ENCODE data around the gene ZNF784.
"Not testable (repeated sequence)": the region's sequence is repeated elsewhere in the genome, so short reads cannot be mapped to it uniquely, and the experiment has no call there.

ZNF784 gene

GRCh38 chr19:55580628-55581144, 43.7 kb downstream of the ZNF784 start, which contains the start of gene ZNF579:
Gene ZNF579, minus strand, starts transcription at chr19:55580848. Its CDS starts 1,209 bp downstream, at chr19:55579639.
- TF ChIP-seq, protein P1, sequence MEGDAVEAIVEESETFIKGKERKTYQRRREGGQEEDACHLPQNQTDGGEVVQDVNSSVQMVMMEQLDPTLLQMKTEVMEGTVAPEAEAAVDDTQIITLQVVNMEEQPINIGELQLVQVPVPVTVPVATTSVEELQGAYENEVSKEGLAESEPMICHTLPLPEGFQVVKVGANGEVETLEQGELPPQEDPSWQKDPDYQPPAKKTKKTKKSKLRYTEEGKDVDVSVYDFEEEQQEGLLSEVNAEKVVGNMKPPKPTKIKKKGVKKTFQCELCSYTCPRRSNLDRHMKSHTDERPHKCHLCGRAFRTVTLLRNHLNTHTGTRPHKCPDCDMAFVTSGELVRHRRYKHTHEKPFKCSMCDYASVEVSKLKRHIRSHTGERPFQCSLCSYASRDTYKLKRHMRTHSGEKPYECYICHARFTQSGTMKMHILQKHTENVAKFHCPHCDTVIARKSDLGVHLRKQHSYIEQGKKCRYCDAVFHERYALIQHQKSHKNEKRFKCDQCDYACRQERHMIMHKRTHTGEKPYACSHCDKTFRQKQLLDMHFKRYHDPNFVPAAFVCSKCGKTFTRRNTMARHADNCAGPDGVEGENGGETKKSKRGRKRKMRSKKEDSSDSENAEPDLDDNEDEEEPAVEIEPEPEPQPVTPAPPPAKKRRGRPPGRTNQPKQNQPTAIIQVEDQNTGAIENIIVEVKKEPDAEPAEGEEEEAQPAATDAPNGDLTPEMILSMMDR (IDR thresholded peaks at IDR 0.05; ENCODE audit: insufficient read depth, low read length, poor library complexity, severe bottlenecking): no peak
- H3K4me3 ChIP-seq (replicated peaks; ENCODE audit: low read depth, low read length): peak within 1 kb of the TSS; percentile 85
- peak; percentile 83 for DNase-seq (ENCODE audit: extremely low read depth, insufficient read length)

GRCh38 chr19:55579766-55580621, 44.4 kb downstream of the ZNF784 start:
- H3K27me3 ChIP-seq (replicated peaks; ENCODE audit: control insufficient read depth, insufficient read depth, low read length): no peaks in the 10 kb centered on the region; the same call in 1 of the 2 replicates
- DNase-seq (ENCODE audit: extremely low read depth, insufficient read length): no peak
- H3K4me3 ChIP-seq (replicated peaks; ENCODE audit: low read depth, low read length): peak overlapping the region; percentile 85
- TF ChIP-seq, protein P1 (IDR thresholded peaks at IDR 0.05; ENCODE audit: insufficient read depth, low read length, poor library complexity, severe bottlenecking): no peak
- peaks cover 2% of the 10 kb centered on the region for H3K36me3 ChIP-seq (ENCODE audit: control insufficient read depth, insufficient read depth, low read length)

More at GRCh38 chr19:55580628-55581144, 43.7 kb downstream of the ZNF784 start, which contains the start of gene ZNF579:
- H3K27me3 ChIP-seq (replicated peaks; ENCODE audit: control insufficient read depth, insufficient read depth, low read length): no peaks in the 10 kb centered on the region; the same call in 1 of the 2 replicates
- peaks cover 2% of the 10 kb centered on the region for H3K36me3 ChIP-seq (ENCODE audit: control insufficient read depth, insufficient read depth, low read length)

DNA sequence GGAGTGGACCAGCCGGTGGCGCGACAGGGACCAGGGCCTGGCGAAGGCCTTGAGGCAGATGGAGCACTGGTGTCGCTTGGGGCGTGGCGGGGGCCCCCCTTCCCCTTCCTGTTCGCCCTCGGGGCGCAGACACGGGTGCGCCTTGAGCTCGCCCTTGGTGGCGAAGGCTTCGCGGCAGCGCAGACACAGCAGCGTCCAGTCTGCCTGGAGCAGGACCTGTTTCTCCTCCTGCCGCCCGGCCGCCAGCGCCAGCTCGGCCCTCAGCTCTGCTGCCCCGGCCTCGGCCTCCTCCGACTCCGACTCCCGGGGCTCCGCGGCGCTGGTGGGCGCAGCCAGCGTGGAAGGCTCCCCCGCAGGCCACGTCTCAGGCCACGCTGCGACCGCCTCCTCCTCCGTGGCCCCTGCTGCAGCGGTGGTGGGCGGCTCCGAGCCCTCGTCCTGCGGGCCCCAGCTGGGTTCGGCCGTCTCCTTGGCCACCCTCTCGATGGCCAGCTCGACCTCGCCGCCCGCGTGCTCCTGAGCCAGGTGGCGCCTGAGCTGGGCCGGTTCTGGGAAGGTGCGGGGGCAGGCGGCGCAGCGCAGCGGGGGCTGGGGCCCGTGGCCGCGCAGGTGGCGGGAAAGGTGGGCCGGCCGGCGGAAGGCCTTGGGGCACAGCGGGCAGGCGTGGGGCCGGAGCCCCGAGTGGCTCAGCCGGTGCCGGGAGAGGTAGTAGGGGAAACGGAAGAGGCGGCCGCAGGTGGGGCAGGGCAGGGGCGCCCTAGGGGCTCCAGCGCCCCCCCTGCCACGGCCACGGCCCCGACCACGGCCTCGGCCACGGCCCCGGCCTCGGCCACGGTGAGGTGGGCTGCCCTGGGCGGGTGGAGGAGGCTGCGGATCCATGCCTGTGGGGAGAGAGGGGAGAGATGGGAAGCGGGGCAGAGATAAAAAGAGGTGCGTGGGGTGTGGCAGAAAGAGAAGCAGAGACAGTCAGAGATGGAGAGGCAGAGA, 45.3 kb downstream of the ZNF784 start:
- Histone ChIP-seq H3K4me3 (replicated peaks; ENCODE audit: low read depth, low read length) (no peak overlapping the region; the same call in 1 of the 2 replicates), H3K36me3 (ENCODE audit: control insufficient read depth, insufficient read depth, low read length) (peaks cover 2% of the 10 kb centered on the region), H3K27me3 (replicated peaks; ENCODE audit: control insufficient read depth, insufficient read depth, low read length) (no peaks in the 10 kb centered on the region)
- DNase-seq (ENCODE audit: extremely low read depth, insufficient read length): no peak
- TF ChIP-seq, protein P1 (IDR thresholded peaks at IDR 0.05; ENCODE audit: insufficient read depth, low read length, poor library complexity, severe bottlenecking): no peak

- TF ChIP-seq, protein P1 (IDR thresholded peaks at IDR 0.05; ENCODE audit: insufficient read depth, low read length, poor library complexity, severe bottlenecking): no peak
- Histone ChIP-seq H3K4me3 (replicated peaks; ENCODE audit: low read depth, low read length) (no peak overlapping the region), H3K27me3 (replicated peaks; ENCODE audit: control insufficient read depth, insufficient read depth, low read length) (no peaks in the 10 kb centered on the region), H3K36me3 (ENCODE audit: control insufficient read depth, insufficient read depth, low read length) (peaks cover 2% of the 10 kb centered on the region)
- no peak for DNase-seq (ENCODE audit: extremely low read depth, insufficient read length)
Observed at GRCh38 chr19:55578031-55578760, 46.2 kb downstream of the ZNF784 start.

DNA sequence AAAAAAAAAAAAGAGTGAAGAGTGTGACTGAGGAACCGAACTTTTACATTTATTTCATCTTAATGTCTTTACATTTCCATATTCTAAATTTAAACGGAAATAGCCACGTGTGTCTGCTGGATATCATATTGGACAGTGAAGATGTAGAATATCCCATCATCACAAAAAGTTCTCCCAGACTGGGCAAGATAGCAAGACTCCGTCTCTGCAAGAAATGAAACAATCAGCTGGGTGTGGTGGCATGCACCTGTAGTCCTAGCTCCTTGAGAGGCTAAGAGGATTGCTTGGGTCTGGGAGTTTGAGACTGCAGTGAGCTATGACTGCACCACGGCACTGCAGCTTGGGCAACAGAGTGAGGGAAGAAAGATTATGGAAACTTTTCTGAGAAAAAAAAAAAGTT, 47.6 kb downstream of the ZNF784 start:
- TF ChIP-seq, protein P1 (IDR thresholded peaks at IDR 0.05; ENCODE audit: insufficient read depth, low read length, poor library complexity, severe bottlenecking): no peak
- H3K36me3 ChIP-seq (ENCODE audit: control insufficient read depth, insufficient read depth, low read length): peaks cover 2% of the 10 kb centered on the region
- DNase-seq (ENCODE audit: extremely low read depth, insufficient read length): no peak

GRCh38 chr19:55573929-55574328, 50.4 kb downstream of the ZNF784 start:
- not testable (repeated sequence) for DNase-seq (ENCODE audit: extremely low read depth, insufficient read length); H3K36me3 ChIP-seq (ENCODE audit: control insufficient read depth, insufficient read depth, low read length); H3K27me3 ChIP-seq (replicated peaks; ENCODE audit: control insufficient read depth, insufficient read depth, low read length); H3K4me3 ChIP-seq (replicated peaks; ENCODE audit: low read depth, low read length)

More for the DNA sequence above, 47.6 kb downstream of the ZNF784 start:
- no peak overlapping the region for H3K4me3 ChIP-seq (replicated peaks; ENCODE audit: low read depth, low read length)
- no peaks in the 10 kb centered on the region for H3K27me3 ChIP-seq (replicated peaks; ENCODE audit: control insufficient read depth, insufficient read depth, low read length)
